ENCODE data around the gene FAM117B. TPM values are rescaled to one million over a fixed set of nuclear protein-coding genes. Genes with fewer than 3 reads are reported as not detected.

Gene FAM117B
- total RNA-seq, 2 experiments from 2014 or later, result 46.8 to 50.4 TPM

DNA sequence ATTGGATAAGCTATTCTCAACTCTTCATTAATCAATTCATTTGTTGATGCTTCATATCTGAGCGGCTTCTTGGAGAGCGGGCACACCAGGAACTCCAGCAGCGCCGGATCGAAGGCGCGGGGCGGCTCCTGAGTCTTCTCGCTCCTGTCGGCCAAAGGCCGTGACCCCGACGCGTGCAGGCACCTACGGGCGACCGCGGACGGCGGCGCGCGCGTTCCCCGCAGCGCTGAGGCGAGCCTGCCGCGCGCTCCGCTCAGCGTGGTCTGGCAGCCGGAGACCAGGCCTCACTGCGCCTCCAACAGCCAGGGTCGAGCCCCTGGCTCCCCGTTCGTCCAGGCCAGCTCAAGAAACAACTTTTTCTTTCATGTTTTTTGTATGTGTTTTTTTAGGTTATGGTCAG is 139.3 kb downstream of the FAM117B start:
- Histone ChIP-seq H3K27me3 (ENCODE audit: control insufficient read depth in 1 of 2, insufficient read depth in 2 of 2, low read length in 2 of 2) (no peaks in the 10 kb centered on the region), H3K4me1 (ENCODE audit: insufficient read depth, low read length) (no peaks in the 10 kb centered on the region), H3K27ac (ENCODE audit: low read depth in 1 of 2, low read length in 2 of 2) (no peak overlapping the region), H3K9me3 (ENCODE audit: control insufficient read depth in 1 of 2, insufficient read depth in 1 of 2, low read length in 2 of 2) (no peaks in the 10 kb centered on the region), H3K4me3 (ENCODE audit: low read length) (no peak overlapping the region), H3K36me3 (ENCODE audit: insufficient read depth, low read length) (peaks cover 34% of the 10 kb centered on the region)
- ChIA-PET CTCF (no interaction called here), POLR2A (interaction anchor here (0.6 kb wide), 1 partner anchor 94 kb away, joined by 3 read pairs; no protein-coding TSS in a partner anchor)
- Mint-ChIP-seq H3K9me3 (no peaks in the 10 kb centered on the region), H3K4me1 (ENCODE audit: low read depth) (peaks cover 5% of the 10 kb centered on the region), H3K4me3 (no peak overlapping the region), H3K27me3 (no peaks in the 10 kb centered on the region), H3K27ac (no peak overlapping the region), H3K36me3 (ENCODE audit: low read depth) (peaks cover 88% of the 10 kb centered on the region)
- DNase-seq (no peak), ATAC-seq (ENCODE audit: poor library complexity) (no peak)
- intact Hi-C loops (cut with DNase I, micrococcal nuclease), result no loop called here
- TF ChIP-seq, protein P1, sequence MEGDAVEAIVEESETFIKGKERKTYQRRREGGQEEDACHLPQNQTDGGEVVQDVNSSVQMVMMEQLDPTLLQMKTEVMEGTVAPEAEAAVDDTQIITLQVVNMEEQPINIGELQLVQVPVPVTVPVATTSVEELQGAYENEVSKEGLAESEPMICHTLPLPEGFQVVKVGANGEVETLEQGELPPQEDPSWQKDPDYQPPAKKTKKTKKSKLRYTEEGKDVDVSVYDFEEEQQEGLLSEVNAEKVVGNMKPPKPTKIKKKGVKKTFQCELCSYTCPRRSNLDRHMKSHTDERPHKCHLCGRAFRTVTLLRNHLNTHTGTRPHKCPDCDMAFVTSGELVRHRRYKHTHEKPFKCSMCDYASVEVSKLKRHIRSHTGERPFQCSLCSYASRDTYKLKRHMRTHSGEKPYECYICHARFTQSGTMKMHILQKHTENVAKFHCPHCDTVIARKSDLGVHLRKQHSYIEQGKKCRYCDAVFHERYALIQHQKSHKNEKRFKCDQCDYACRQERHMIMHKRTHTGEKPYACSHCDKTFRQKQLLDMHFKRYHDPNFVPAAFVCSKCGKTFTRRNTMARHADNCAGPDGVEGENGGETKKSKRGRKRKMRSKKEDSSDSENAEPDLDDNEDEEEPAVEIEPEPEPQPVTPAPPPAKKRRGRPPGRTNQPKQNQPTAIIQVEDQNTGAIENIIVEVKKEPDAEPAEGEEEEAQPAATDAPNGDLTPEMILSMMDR (IDR thresholded peaks at IDR 0.05), result no peak

DNA sequence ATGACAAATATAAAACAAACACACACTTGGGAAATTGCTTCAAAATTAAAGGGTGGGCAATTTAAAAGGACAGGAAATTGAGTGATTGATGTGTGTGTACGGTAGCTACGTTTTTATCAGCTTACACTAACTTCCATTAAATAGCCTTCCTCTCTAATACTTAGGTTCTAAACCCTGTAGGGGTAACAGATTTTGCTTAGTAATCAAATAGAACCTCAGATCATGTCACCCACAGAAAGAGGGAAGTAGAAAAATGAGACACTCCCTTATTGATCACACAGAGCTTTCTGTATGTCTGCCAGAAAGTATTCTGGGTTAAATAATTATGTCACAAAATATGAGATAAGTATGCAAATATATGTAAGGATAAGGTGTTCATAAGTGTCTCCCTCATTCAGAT is 143.4 kb downstream of the FAM117B start:
- TF ChIP-seq, protein P1 (IDR thresholded peaks at IDR 0.05), result no peak
- ATAC-seq (ENCODE audit: poor library complexity), result no peak
- Histone ChIP-seq H3K9me3 (ENCODE audit: control insufficient read depth in 1 of 2, insufficient read depth in 1 of 2, low read length in 2 of 2) (no peaks in the 10 kb centered on the region), H3K4me1 (ENCODE audit: insufficient read depth, low read length) (no peaks in the 10 kb centered on the region), H3K27ac (ENCODE audit: low read depth in 1 of 2, low read length in 2 of 2) (no peak overlapping the region), H3K27me3 (ENCODE audit: control insufficient read depth in 1 of 2, insufficient read depth in 2 of 2, low read length in 2 of 2) (no peaks in the 10 kb centered on the region), H3K36me3 (ENCODE audit: insufficient read depth, low read length) (peaks cover 25% of the 10 kb centered on the region), H3K4me3 (ENCODE audit: low read length) (no peak overlapping the region)
- Mint-ChIP-seq H3K27ac (no peak overlapping the region), H3K4me3 (no peak overlapping the region), H3K36me3 (ENCODE audit: low read depth) (peaks cover 90% of the 10 kb centered on the region), H3K9me3 (no peaks in the 10 kb centered on the region), H3K27me3 (no peaks in the 10 kb centered on the region), H3K4me1 (ENCODE audit: low read depth) (peaks cover 1% of the 10 kb centered on the region)
- ChIA-PET CTCF (no interaction called here), POLR2A (no interaction called here)
- DNase-seq, result no peak
- intact Hi-C loops (cut with DNase I, micrococcal nuclease), result no loop called here

DNA sequence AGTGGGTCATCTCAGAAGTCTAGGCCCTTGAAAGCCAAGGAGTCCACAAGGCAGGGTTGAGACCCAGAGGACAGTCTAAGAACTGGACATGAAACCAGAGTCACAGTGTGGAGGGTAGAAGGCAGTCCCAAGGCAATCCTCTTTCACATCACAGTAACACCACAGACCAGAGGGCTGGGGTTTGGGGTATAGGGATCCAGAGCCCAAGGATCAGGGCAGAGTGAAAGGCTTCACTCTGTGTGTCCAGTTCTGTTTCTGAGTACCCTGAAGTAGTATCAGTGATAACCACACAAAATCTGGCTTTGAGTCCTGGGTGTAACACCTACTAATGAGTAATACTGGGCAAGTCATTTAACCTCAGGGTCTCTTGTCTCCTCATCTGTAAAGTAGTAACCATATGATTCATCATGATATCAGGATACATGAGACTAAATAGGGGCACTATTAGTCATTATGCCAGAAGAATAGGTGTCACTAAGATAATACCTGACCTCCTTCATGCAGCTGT is 145.8 kb downstream of the FAM117B start:
- H3K9me3 ChIP-seq (ENCODE audit: control insufficient read depth in 1 of 2, insufficient read depth in 1 of 2, low read length in 2 of 2), result no peaks in the 10 kb centered on the region
- H3K4me3 ChIP-seq (ENCODE audit: low read length), result no peak overlapping the region
- CTCF ChIA-PET, result no interaction called here

More for the DNA sequence above, 145.8 kb downstream of the FAM117B start:
- peaks cover 81% of the 10 kb centered on the region for H3K36me3 Mint-ChIP-seq (ENCODE audit: low read depth)
- intact Hi-C loops (cut with DNase I, micrococcal nuclease), result no loop called here
- POLR2A ChIA-PET, result no interaction called here
- H3K27me3 Mint-ChIP-seq, result no peaks in the 10 kb centered on the region
- TF ChIP-seq, protein P1 (IDR thresholded peaks at IDR 0.05), result no peak
- H3K4me1 Mint-ChIP-seq (ENCODE audit: low read depth), result peaks cover 6% of the 10 kb centered on the region
- Histone ChIP-seq H3K27me3 (ENCODE audit: control insufficient read depth in 1 of 2, insufficient read depth in 2 of 2, low read length in 2 of 2) (no peaks in the 10 kb centered on the region), H3K27ac (ENCODE audit: low read depth in 1 of 2, low read length in 2 of 2) (no peak overlapping the region), H3K4me1 (ENCODE audit: insufficient read depth, low read length) (no peaks in the 10 kb centered on the region), H3K36me3 (ENCODE audit: insufficient read depth, low read length) (peaks cover 22% of the 10 kb centered on the region)
- H3K27ac Mint-ChIP-seq, result no peak overlapping the region
- DNase-seq (no peak), ATAC-seq (ENCODE audit: poor library complexity) (no peak)
- H3K4me3 Mint-ChIP-seq, result no peak overlapping the region
- H3K9me3 Mint-ChIP-seq, result no peaks in the 10 kb centered on the region
